HG03442 (cell line): ENCODE measurements around the gene MST1R.
"Not testable (repeated sequence)": the region's sequence is repeated elsewhere in the genome, so short reads cannot be mapped to it uniquely, and the experiment has no call there.

Experiments used
- ATAC-seq: cut with Tn5 transposase; IDR thresholded peaks from one replicate; pipeline ENCODE4 v1.9.1; 2021; ENCODE audit warnings: mild to moderate bottlenecking, moderate library complexity; ENCODE audit not compliant: unreplicated experiment

The MST1R gene

GRCh38 chr3:49912881-49913281, 9.2 kb upstream of the MST1R start:
- no peak for ATAC-seq

- ATAC-seq: no peak
Measured at GRCh38 chr3:49911611-49912010, 7.9 kb upstream of the MST1R start.

GRCh38 chr3:49911124-49911420, 7.4 kb upstream of the MST1R start:
- ATAC-seq: no peak

- no peak for ATAC-seq
Measured at GRCh38 chr3:49910409-49911123, 6.9 kb upstream of the MST1R start.

- no peak for ATAC-seq
Measured at GRCh38 chr3:49908373-49909199, 4.9 kb upstream of the MST1R start.

- no peak for ATAC-seq
Measured at GRCh38 chr3:49906073-49906743, 2.5 kb upstream of the MST1R start.

GRCh38 chr3:49904448-49904847, 775 bp upstream of the MST1R start:
- not testable (repeated sequence) for ATAC-seq

- no peak for ATAC-seq
Measured at GRCh38 chr3:49902511-49903345, 945 bp downstream of the MST1R start.

GRCh38 chr3:49901366-49902339, 2.0 kb downstream of the MST1R start:
- no peak for ATAC-seq

GRCh38 chr3:49900491-49901153, 3.1 kb downstream of the MST1R start:
- no peak for ATAC-seq

GRCh38 chr3:49899815-49900214, 3.9 kb downstream of the MST1R start:
- ATAC-seq: no peak

GRCh38 chr3:49898991-49899390, 4.7 kb downstream of the MST1R start:
- ATAC-seq: no peak

- no peak for ATAC-seq
Measured at GRCh38 chr3:49896345-49896744, 7.3 kb downstream of the MST1R start.

- no peak for ATAC-seq
Measured at GRCh38 chr3:49895791-49896190, 7.9 kb downstream of the MST1R start.

- no peak for ATAC-seq
Measured at GRCh38 chr3:49889296-49889695, 14.4 kb downstream of the MST1R start.

- ATAC-seq: no peak
Measured at GRCh38 chr3:49886922-49887265, 16.8 kb downstream of the MST1R start.

- no peak for ATAC-seq
Measured at GRCh38 chr3:49883998-49884397, 19.7 kb downstream of the MST1R start.

- ATAC-seq: no peak
Measured at GRCh38 chr3:49882166-49882565, 21.5 kb downstream of the MST1R start.

- ATAC-seq: no peak
Measured at GRCh38 chr3:49880581-49881315, 22.9 kb downstream of the MST1R start.
